CD8-positive, alpha-beta memory T cell (primary cell): ENCODE measurements around the gene SEMA5A. TPM values are rescaled to one million over a fixed set of nuclear protein-coding genes. Genes with fewer than 3 reads are reported as not detected.

Experiments
- CTCF ChIA-PET: fragments of 350-600 bp; sonication (Branson Sonifier 250); formaldehyde crosslinking; loops from one replicate; lab custom pipeline; 2021; ENCODE audit warnings: antibody characterized with exemption; lab: Charles Lee
- POLR2A ChIA-PET: fragments of 350-600 bp; sonication (Branson Sonifier 250); formaldehyde crosslinking; loops from one replicate; lab custom pipeline; 2021; ENCODE audit warnings: antibody characterized with exemption; lab: Charles Lee
- DNase-seq, 5 donors: peaks; one replicate each; pipeline versions ENCODE4 v3.0.0 to v3.0.0-alpha.2; 2020 to 2022; ENCODE audit warnings: mixed read lengths in 1 of 5
- H3K27ac ChIP-seq: one replicate; pipeline ENCODE4 v1.7.0; 2013; ENCODE audit warnings: low read depth, mild to moderate bottlenecking, low read length, moderate library complexity
- H3K27me3 ChIP-seq: 2 replicates; pipeline ENCODE4 v1.7.0; 2013; ENCODE audit warnings: low read length, mild to moderate bottlenecking; ENCODE audit not compliant: insufficient read depth, poor library complexity, severe bottlenecking
- H3K36me3 ChIP-seq: 2 replicates; pipeline ENCODE4 v1.7.0; 2013; ENCODE audit warnings: mild to moderate bottlenecking, low read length, moderate library complexity; ENCODE audit not compliant: insufficient read depth
- H3K4me1 ChIP-seq: 2 replicates; pipeline ENCODE4 v1.7.0; 2013; ENCODE audit warnings: mild to moderate bottlenecking, low read length, moderate library complexity; ENCODE audit not compliant: insufficient read depth
- H3K4me3 ChIP-seq: 2 replicates; pipeline ENCODE4 v1.7.0; 2013; ENCODE audit warnings: mild to moderate bottlenecking, low read length
- H3K9me3 ChIP-seq: 2 replicates; pipeline ENCODE4 v1.7.0; 2013; ENCODE audit warnings: mild to moderate bottlenecking, low read length
- H3K27ac Mint-ChIP-seq, 8 donors: one replicate each; pipeline ENCODE4 v1.8.0; 2020 to 2021; ENCODE audit warnings: mixed read lengths in 8 of 8, mild to moderate bottlenecking in 6 of 8, inconsistent platforms in 3 of 8, moderate library complexity in 3 of 8
- H3K27me3 Mint-ChIP-seq, 2 donors: one replicate each; pipeline ENCODE4 v1.8.0; 2020 to 2021; ENCODE audit warnings: mixed read lengths in 2 of 2, mild to moderate bottlenecking in 1 of 2, moderate library complexity in 1 of 2
- H3K36me3 Mint-ChIP-seq, 3 donors: one replicate each; pipeline ENCODE4 v1.8.0; 2020 to 2021; ENCODE audit warnings: mixed read lengths in 3 of 3, inconsistent platforms in 1 of 3, mild to moderate bottlenecking in 1 of 3
- H3K4me1 Mint-ChIP-seq, 3 donors: one replicate each; pipeline ENCODE4 v1.8.0; 2020 to 2021; ENCODE audit warnings: mixed read lengths in 3 of 3, inconsistent platforms in 1 of 3, mild to moderate bottlenecking in 1 of 3
- H3K4me3 Mint-ChIP-seq, 7 donors: one replicate each; pipeline ENCODE4 v1.8.0; 2020 to 2021; ENCODE audit warnings: mixed read lengths in 7 of 7, mild to moderate bottlenecking in 6 of 7, moderate library complexity in 4 of 7, inconsistent platforms in 2 of 7
- H3K9me3 Mint-ChIP-seq, 5 donors: one replicate each; pipeline ENCODE4 v1.8.0; 2020 to 2022; ENCODE audit warnings: mixed read lengths in 5 of 5, mild to moderate bottlenecking in 3 of 5, moderate library complexity in 2 of 5, inconsistent platforms in 1 of 5
- polyA plus RNA-seq: library from polyadenylated mRNA; unstranded; fragments of 300-500 nt; fragmentation: Illumina TruSeq; gene quantifications from one replicate; pipeline ENCODE4 v1.2.3, GENCODE V29; 2021
- total RNA-seq, 2 experiments: library from RNA; stranded (reverse); gene quantifications; one replicate each; pipeline ENCODE4 v1.2.3, GENCODE V29; 2021

Gene SEMA5A
- total and polyA plus RNA-seq, 3 experiments from 2014 or later: not detected

GRCh38 chr5:9544502-9545135 lies 1.3 kb downstream of the SEMA5A start:
- Mint-ChIP-seq H3K36me3 (no peaks in the 10 kb centered on the region), H3K27me3 (peaks cover 13 to 26% of the 10 kb centered on the region in 2 donors), H3K4me3 (peak overlapping the region in 6 of 7 donors; percentile 12 to 60 (median 35)), H3K9me3 (peaks cover 0 to 14% (median 4%) of the 10 kb centered on the region in 5 donors), H3K4me1 (peaks cover 0 to 11% (median 6%) of the 10 kb centered on the region in 3 donors), H3K27ac (no peak overlapping the region)
- H3K9me3 ChIP-seq: no peaks in the 10 kb centered on the region
- POLR2A ChIA-PET: no interaction called here
- H3K27ac ChIP-seq: no peak overlapping the region
- H3K4me1 ChIP-seq: no peaks in the 10 kb centered on the region
- H3K4me3 ChIP-seq: no peak overlapping the region
- DNase-seq: peak in 1 of 5 donors; percentile 31
- H3K27me3 ChIP-seq: no peaks in the 10 kb centered on the region
- no peaks in the 10 kb centered on the region for H3K36me3 ChIP-seq
- CTCF ChIA-PET: no interaction called here

- Mint-ChIP-seq H3K36me3 (no peaks in the 10 kb centered on the region), H3K9me3 (peaks cover 0 to 14% (median 4%) of the 10 kb centered on the region in 5 donors), H3K4me1 (peaks cover 0 to 11% (median 6%) of the 10 kb centered on the region in 3 donors), H3K27me3 (peaks cover 13 to 26% of the 10 kb centered on the region in 2 donors), H3K4me3 (peak overlapping the region in 6 of 7 donors; percentile 12 to 60 (median 35)), H3K27ac (peak overlapping the region in 1 of 8 donors; percentile 25)
- no peaks in the 10 kb centered on the region for H3K4me1 ChIP-seq
- CTCF ChIA-PET: no interaction called here
- H3K9me3 ChIP-seq: no peaks in the 10 kb centered on the region
- POLR2A ChIA-PET: no interaction called here
- no peaks in the 10 kb centered on the region for H3K27me3 ChIP-seq
- H3K27ac ChIP-seq: no peak overlapping the region
- DNase-seq: no peak
- H3K4me3 ChIP-seq: no peak overlapping the region
- H3K36me3 ChIP-seq: no peaks in the 10 kb centered on the region
Observed at GRCh38 chr5:9544056-9544455, 1.8 kb downstream of the SEMA5A start.

GRCh38 chr5:9543311-9543920 lies 2.5 kb downstream of the SEMA5A start:
- POLR2A ChIA-PET: no interaction called here
- no peaks in the 10 kb centered on the region for H3K9me3 ChIP-seq
- no peaks in the 10 kb centered on the region for H3K4me1 ChIP-seq
- no peak for DNase-seq
- Mint-ChIP-seq H3K4me1 (peaks cover 0 to 11% (median 6%) of the 10 kb centered on the region in 3 donors), H3K27me3 (peaks cover 13 to 26% of the 10 kb centered on the region in 2 donors), H3K4me3 (no peak overlapping the region), H3K36me3 (no peaks in the 10 kb centered on the region), H3K27ac (no peak overlapping the region), H3K9me3 (peaks cover 0 to 14% (median 4%) of the 10 kb centered on the region in 5 donors)
- H3K4me3 ChIP-seq: no peak overlapping the region
- no peaks in the 10 kb centered on the region for H3K27me3 ChIP-seq
- no peaks in the 10 kb centered on the region for H3K36me3 ChIP-seq
- CTCF ChIA-PET: no interaction called here
- H3K27ac ChIP-seq: no peak overlapping the region

- H3K36me3 Mint-ChIP-seq: no peaks in the 10 kb centered on the region
- Histone ChIP-seq H3K9me3 (no peaks in the 10 kb centered on the region), H3K27ac (no peak overlapping the region), H3K4me3 (no peak overlapping the region), H3K4me1 (no peaks in the 10 kb centered on the region), H3K27me3 (no peaks in the 10 kb centered on the region), H3K36me3 (no peaks in the 10 kb centered on the region)
- H3K27me3 Mint-ChIP-seq: peaks cover 9 to 15% of the 10 kb centered on the region in 2 donors
- H3K9me3 Mint-ChIP-seq: peaks cover 0 to 4% (median 4%) of the 10 kb centered on the region in 5 donors
- no peak for DNase-seq
- POLR2A ChIA-PET: no interaction called here
- CTCF ChIA-PET: no interaction called here
- H3K4me1 Mint-ChIP-seq: peaks cover 0 to 6% (median 4%) of the 10 kb centered on the region in 3 donors
- H3K27ac Mint-ChIP-seq: peak overlapping the region in 2 of 8 donors; percentile 15 to 54
- no peak overlapping the region for H3K4me3 Mint-ChIP-seq
Observed at GRCh38 chr5:9540791-9541190, 5.1 kb downstream of the SEMA5A start.

- H3K27me3 Mint-ChIP-seq: peaks cover 0 to 3% of the 10 kb centered on the region in 2 donors
- no peaks in the 10 kb centered on the region for H3K4me1 Mint-ChIP-seq
- no peak overlapping the region for H3K27ac ChIP-seq
- ChIA-PET CTCF (no interaction called here), POLR2A (no interaction called here)
- no peaks in the 10 kb centered on the region for H3K4me1 ChIP-seq
- H3K9me3 ChIP-seq: no peaks in the 10 kb centered on the region
- H3K27me3 ChIP-seq: no peaks in the 10 kb centered on the region
- H3K36me3 ChIP-seq: no peaks in the 10 kb centered on the region
- H3K9me3 Mint-ChIP-seq: peaks cover 0 to 10% (median 2%) of the 10 kb centered on the region in 5 donors
- no peak overlapping the region for H3K4me3 Mint-ChIP-seq
- peak overlapping the region in 1 of 8 donors; percentile 33 for H3K27ac Mint-ChIP-seq
- no peak for DNase-seq
- H3K36me3 Mint-ChIP-seq: no peaks in the 10 kb centered on the region
- no peak overlapping the region for H3K4me3 ChIP-seq
Observed at GRCh38 chr5:9538504-9538903, 7.4 kb downstream of the SEMA5A start.

GRCh38 chr5:9537223-9538141 lies 8.4 kb downstream of the SEMA5A start:
- Histone ChIP-seq H3K4me1 (no peaks in the 10 kb centered on the region), H3K27me3 (no peaks in the 10 kb centered on the region), H3K4me3 (no peak overlapping the region), H3K36me3 (no peaks in the 10 kb centered on the region), H3K9me3 (no peaks in the 10 kb centered on the region), H3K27ac (no peak overlapping the region)
- Mint-ChIP-seq H3K9me3 (peaks cover 0 to 10% (median 2%) of the 10 kb centered on the region in 5 donors), H3K36me3 (no peaks in the 10 kb centered on the region), H3K27me3 (no peaks in the 10 kb centered on the region), H3K4me3 (no peak overlapping the region), H3K4me1 (no peaks in the 10 kb centered on the region), H3K27ac (peak overlapping the region in 2 of 8 donors; percentile 71 to 92)
- POLR2A ChIA-PET: no interaction called here
- CTCF ChIA-PET: no interaction called here
- DNase-seq: no peak

- Mint-ChIP-seq H3K4me1 (no peaks in the 10 kb centered on the region), H3K27me3 (no peaks in the 10 kb centered on the region), H3K36me3 (no peaks in the 10 kb centered on the region), H3K27ac (no peak overlapping the region), H3K4me3 (no peak overlapping the region), H3K9me3 (peaks cover 0 to 10% (median 2%) of the 10 kb centered on the region in 5 donors)
- Histone ChIP-seq H3K27ac (no peak overlapping the region), H3K27me3 (no peaks in the 10 kb centered on the region), H3K4me3 (no peak overlapping the region), H3K36me3 (no peaks in the 10 kb centered on the region), H3K4me1 (no peaks in the 10 kb centered on the region), H3K9me3 (no peaks in the 10 kb centered on the region)
- DNase-seq: no peak
- CTCF ChIA-PET: no interaction called here
- POLR2A ChIA-PET: no interaction called here
Observed at GRCh38 chr5:9536717-9537116, 9.2 kb downstream of the SEMA5A start.
